GM06990 (cell line): ENCODE results near the gene TCP11.

Source experiments
- DNase-seq: peaks from one replicate; pipeline ENCODE4 v3.0.0-alpha.2; 2011; ENCODE audit not compliant: insufficient read length; ENCODE audit errors: extremely low read depth
- H3K27me3 ChIP-seq: replicated peaks from 2 replicates; pipeline ENCODE4 v1.6.0; 2011; ENCODE audit warnings: low read length; ENCODE audit not compliant: control insufficient read depth, insufficient read depth
- H3K36me3 ChIP-seq: 2 replicates; pipeline ENCODE4 v1.5.1; 2011; ENCODE audit warnings: low read length; ENCODE audit not compliant: control insufficient read depth, insufficient read depth
- H3K4me3 ChIP-seq: replicated peaks from 2 replicates; pipeline ENCODE4 v1.5.1; 2011; ENCODE audit warnings: low read depth, mild to moderate bottlenecking, control low read depth, low read length
- CTCF ChIP-seq: IDR thresholded peaks from 2 replicates; pipeline ENCODE4 v1.5.1; 2011; ENCODE audit warnings: low read length, control low read depth, mild to moderate bottlenecking, inconsistent platforms; ENCODE audit not compliant: insufficient read depth, poor library complexity, severe bottlenecking

TCP11 gene

GRCh38 chr6:35184580-35185301, 43.6 kb upstream of the TCP11 start:
- Histone ChIP-seq H3K27me3 (no peaks in the 10 kb centered on the region), H3K4me3 (no peak overlapping the region), H3K36me3 (no peaks in the 10 kb centered on the region)
- DNase-seq = no peak
- no peak for TF ChIP-seq CTCF

GRCh38 chr6:35183935-35184334, 42.8 kb upstream of the TCP11 start:
- no peak for DNase-seq
- Histone ChIP-seq H3K36me3 (no peaks in the 10 kb centered on the region), H3K4me3 (no peak overlapping the region), H3K27me3 (no peaks in the 10 kb centered on the region)
- TF ChIP-seq CTCF = no peak

GRCh38 chr6:35183281-35183680, 42.1 kb upstream of the TCP11 start:
- no peak for DNase-seq
- TF ChIP-seq CTCF = no peak
- no peaks in the 10 kb centered on the region for H3K27me3 ChIP-seq

GRCh38 chr6:35181933-35182612, 40.9 kb upstream of the TCP11 start:
- Histone ChIP-seq H3K36me3 (no peaks in the 10 kb centered on the region), H3K27me3 (no peaks in the 10 kb centered on the region), H3K4me3 (no peak overlapping the region)
- no peak for TF ChIP-seq CTCF
- peak; percentile 20 for DNase-seq

More at GRCh38 chr6:35183281-35183680, 42.1 kb upstream of the TCP11 start:
- no peaks in the 10 kb centered on the region for H3K36me3 ChIP-seq
- no peak overlapping the region for H3K4me3 ChIP-seq

DNA sequence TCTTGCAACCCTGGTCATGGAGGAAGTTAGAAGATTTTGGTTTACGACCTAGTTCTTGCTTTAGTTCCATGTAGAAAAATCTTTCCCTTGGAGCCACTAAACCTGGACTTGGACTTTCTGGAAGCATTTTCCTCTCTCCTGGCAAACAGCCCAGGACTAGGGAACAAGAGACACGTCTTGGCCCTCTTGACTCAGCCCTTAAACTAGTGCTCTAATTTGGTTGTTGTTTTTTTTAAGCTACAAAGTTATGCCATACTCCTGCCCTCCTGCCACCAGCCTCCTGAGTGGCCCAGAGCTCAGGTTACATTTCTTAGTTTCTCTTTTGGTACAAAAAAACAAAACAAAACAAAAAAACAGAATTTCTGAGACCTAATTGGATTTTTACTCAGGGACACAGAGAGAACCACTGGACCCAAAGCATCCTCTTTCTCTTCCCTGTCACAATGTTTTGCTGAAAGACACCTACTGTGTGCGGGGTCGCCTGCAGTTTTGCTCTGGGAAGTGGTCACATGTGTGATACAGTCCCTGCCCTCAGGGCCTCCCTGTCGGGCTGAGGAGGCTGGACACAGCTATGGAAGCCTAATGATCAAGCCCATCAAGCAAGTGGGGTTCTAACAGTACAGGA, 40.3 kb upstream of the TCP11 start:
- no peak for DNase-seq
- Histone ChIP-seq H3K4me3 (no peak overlapping the region), H3K27me3 (no peaks in the 10 kb centered on the region), H3K36me3 (no peaks in the 10 kb centered on the region)
- TF ChIP-seq CTCF = no peak
